DOHH2 (cell line): ENCODE data around the gene TMEM98.

Experiments
- H3F3A ChIP-seq: fragments of 200-600 bp; sonication (generic), shearing (Covaris generic); 2 replicates; pipeline ENCODE4 v1.6.0; 2016; ENCODE audit warnings: antibody characterized with exemption, mild to moderate bottlenecking; ENCODE audit not compliant: control insufficient read depth, insufficient read depth
- H3K27ac ChIP-seq: fragments of 200-600 bp; sonication (generic); 2 replicates; pipeline ENCODE4 v1.5.1; 2014; ENCODE audit warnings: low read depth, mild to moderate bottlenecking, low read length, moderate library complexity
- H3K27me3 ChIP-seq: fragments of 200-600 bp; sonication (generic); 2 replicates; pipeline ENCODE4 v1.6.1; 2014; ENCODE audit warnings: mild to moderate bottlenecking, low read length, mixed read lengths; ENCODE audit not compliant: control insufficient read depth
- H3K36me3 ChIP-seq: fragments of 200-600 bp; sonication (generic); 2 replicates; pipeline ENCODE4 v1.6.1; 2014; ENCODE audit warnings: mild to moderate bottlenecking, low read length, moderate library complexity, mixed read lengths; ENCODE audit not compliant: control insufficient read depth
- H3K4me1 ChIP-seq: fragments of 200-600 bp; sonication (generic); 2 replicates; pipeline ENCODE4 v1.6.1; 2014; ENCODE audit warnings: mild to moderate bottlenecking, low read length, mixed read lengths; ENCODE audit not compliant: control insufficient read depth
- H3K4me2 ChIP-seq: fragments of 200-600 bp; sonication (generic); 2 replicates; pipeline ENCODE4 v1.6.0; 2014; ENCODE audit warnings: mild to moderate bottlenecking, low read length, moderate library complexity
- H3K4me3 ChIP-seq: fragments of 200-600 bp; sonication (generic); 2 replicates; pipeline ENCODE4 v1.5.1; 2014; ENCODE audit warnings: mild to moderate bottlenecking, low read length, mixed read lengths
- H3K79me2 ChIP-seq: fragments of 200-600 bp; sonication (generic); 2 replicates; pipeline ENCODE4 v1.6.1; 2014; ENCODE audit warnings: mild to moderate bottlenecking, low read length, mixed read lengths; ENCODE audit not compliant: control insufficient read depth
- H3K9me2 ChIP-seq: fragments of 200-600 bp; sonication (generic); replicated peaks from 2 replicates; pipeline ENCODE4 v1.6.1; 2014; ENCODE audit warnings: mild to moderate bottlenecking, low read length, mixed read lengths; ENCODE audit not compliant: control insufficient read depth
- H3K9me3 ChIP-seq: fragments of 200-600 bp; sonication (generic); 2 replicates; pipeline ENCODE4 v1.6.1; 2014; ENCODE audit warnings: antibody characterized with exemption, low read length, mixed read lengths; ENCODE audit not compliant: control insufficient read depth, insufficient read depth
- H4K20me1 ChIP-seq: fragments of 200-600 bp; sonication (generic); 2 replicates; pipeline ENCODE4 v1.6.0; 2014; ENCODE audit warnings: low read depth, mild to moderate bottlenecking, antibody characterized with exemption, low read length, moderate library complexity; ENCODE audit not compliant: control insufficient read depth, insufficient read depth
- EZH2phosphoT487 ChIP-seq: fragments of 200-600 bp; sonication (generic); IDR thresholded peaks from 2 replicates; pipeline ENCODE4 v1.6.1; 2017; ENCODE audit warnings: borderline replicate concordance, mild to moderate bottlenecking, antibody characterized with exemption, low read length, moderate library complexity, mixed read lengths
- TF ChIP-seq, protein P1 (sequence below): fragments of 200-600 bp; sonication (generic); IDR thresholded peaks from one replicate; pipeline ENCODE4 v1.5.1; 2014; ENCODE audit warnings: antibody characterized with exemption, mild to moderate bottlenecking, low read depth, low read length; ENCODE audit not compliant: poor library complexity, severe bottlenecking

The TMEM98 gene, protein sequence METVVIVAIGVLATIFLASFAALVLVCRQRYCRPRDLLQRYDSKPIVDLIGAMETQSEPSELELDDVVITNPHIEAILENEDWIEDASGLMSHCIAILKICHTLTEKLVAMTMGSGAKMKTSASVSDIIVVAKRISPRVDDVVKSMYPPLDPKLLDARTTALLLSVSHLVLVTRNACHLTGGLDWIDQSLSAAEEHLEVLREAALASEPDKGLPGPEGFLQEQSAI

DNA sequence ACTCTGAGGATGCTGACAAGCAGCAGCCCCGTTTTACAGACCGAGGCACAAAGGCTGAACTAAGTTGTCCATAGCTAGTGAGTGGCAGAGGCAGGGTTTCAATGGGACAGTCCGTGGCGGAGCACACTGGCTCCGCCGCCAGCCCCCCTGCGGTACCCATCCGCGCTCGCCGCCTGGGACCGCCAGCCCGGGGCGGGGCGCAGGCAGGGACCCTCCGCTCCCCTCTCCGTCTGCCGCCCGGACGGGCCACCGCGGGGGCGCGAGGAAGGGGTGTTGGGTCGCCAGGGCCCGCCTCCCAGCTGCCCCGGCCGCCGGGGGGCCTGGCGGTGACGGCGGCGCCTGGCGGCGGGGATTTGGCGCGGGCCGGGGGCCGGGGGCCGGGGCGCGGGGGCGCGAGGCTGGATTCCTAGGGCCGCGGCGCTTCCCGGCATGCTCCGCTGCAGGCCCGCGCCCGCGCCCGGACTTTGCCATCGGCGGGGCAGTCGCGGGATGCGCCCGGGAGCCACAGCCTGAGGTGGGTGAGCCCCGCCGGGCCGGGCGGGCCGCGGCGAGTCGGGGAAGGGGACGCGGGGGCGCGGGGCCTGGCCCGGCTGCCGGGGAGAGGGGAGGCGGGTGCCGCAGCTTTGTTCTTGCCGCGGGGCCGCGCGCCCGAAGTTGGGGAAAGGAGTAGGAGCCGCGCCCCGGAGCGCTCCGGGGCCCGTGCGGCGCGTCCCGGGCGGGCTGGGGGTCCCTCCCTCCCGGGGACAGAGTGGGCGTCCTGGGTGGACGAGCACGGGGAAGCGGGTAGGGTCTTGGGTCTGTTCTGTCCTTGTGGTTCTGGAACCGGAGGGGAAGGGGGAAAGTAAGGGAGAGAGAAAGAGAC lies at the start of gene TMEM98:
Gene TMEM98 (plus strand): TSS at position 430 of the 862 bp plus-strand sequence. CDS start 3,376 bp downstream, outside the sequence.
- H3K4me3 ChIP-seq, result no peak within 1 kb of the TSS
- H3K4me2 ChIP-seq, result no peak within 1 kb of the TSS
- TF ChIP-seq, protein P1, sequence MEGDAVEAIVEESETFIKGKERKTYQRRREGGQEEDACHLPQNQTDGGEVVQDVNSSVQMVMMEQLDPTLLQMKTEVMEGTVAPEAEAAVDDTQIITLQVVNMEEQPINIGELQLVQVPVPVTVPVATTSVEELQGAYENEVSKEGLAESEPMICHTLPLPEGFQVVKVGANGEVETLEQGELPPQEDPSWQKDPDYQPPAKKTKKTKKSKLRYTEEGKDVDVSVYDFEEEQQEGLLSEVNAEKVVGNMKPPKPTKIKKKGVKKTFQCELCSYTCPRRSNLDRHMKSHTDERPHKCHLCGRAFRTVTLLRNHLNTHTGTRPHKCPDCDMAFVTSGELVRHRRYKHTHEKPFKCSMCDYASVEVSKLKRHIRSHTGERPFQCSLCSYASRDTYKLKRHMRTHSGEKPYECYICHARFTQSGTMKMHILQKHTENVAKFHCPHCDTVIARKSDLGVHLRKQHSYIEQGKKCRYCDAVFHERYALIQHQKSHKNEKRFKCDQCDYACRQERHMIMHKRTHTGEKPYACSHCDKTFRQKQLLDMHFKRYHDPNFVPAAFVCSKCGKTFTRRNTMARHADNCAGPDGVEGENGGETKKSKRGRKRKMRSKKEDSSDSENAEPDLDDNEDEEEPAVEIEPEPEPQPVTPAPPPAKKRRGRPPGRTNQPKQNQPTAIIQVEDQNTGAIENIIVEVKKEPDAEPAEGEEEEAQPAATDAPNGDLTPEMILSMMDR, result no peak
- TF ChIP-seq EZH2phosphoT487, result no peak
- no peaks in the 10 kb centered on the region for H3K79me2 ChIP-seq
- H3K4me1 ChIP-seq, result no peaks in the 10 kb centered on the region
- peaks cover 25% of the 10 kb centered on the region for H3K27me3 ChIP-seq
- no peaks in the 10 kb centered on the region for H3K9me2 ChIP-seq
- no peak within 1 kb of the TSS for H3K27ac ChIP-seq
- no peaks in the 10 kb centered on the region for H4K20me1 ChIP-seq
- no peaks in the 10 kb centered on the region for H3F3A ChIP-seq
- H3K9me3 ChIP-seq, result no peaks in the 10 kb centered on the region
- H3K36me3 ChIP-seq, result no peaks in the 10 kb centered on the region

DNA sequence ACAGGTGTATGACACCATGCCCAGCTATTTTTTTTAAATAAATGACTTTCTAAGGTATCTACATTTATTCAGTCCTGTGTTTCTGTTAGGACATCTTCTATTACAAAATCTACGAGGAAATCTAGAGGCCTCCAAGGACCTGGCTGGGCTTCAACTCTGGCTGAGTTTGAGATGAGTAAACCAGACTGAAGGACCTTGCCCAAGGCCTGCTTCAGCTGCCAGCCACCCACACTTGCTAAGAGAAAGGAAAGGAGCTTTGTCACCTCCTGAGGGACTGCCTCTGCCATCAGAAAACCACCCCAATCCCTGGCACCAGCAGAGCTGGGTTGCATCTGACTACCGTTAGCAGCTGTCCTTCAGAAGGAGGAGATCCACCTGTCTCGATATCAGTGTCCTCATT lies 49.7 kb upstream of the TMEM98 start:
- H3K27ac ChIP-seq, result no peak overlapping the region
- TF ChIP-seq, protein P1, result no peak
- TF ChIP-seq EZH2phosphoT487, result no peak
- no peak overlapping the region for H3K4me2 ChIP-seq
- H3K27me3 ChIP-seq, result peaks cover 21% of the 10 kb centered on the region
- no peaks in the 10 kb centered on the region for H3F3A ChIP-seq
- H3K4me3 ChIP-seq, result no peak overlapping the region
- H3K9me2 ChIP-seq, result no peaks in the 10 kb centered on the region
- H3K9me3 ChIP-seq, result no peaks in the 10 kb centered on the region
- H3K36me3 ChIP-seq, result no peaks in the 10 kb centered on the region
- no peaks in the 10 kb centered on the region for H4K20me1 ChIP-seq
- H3K4me1 ChIP-seq, result peaks cover 24% of the 10 kb centered on the region
- H3K79me2 ChIP-seq, result no peaks in the 10 kb centered on the region

DNA sequence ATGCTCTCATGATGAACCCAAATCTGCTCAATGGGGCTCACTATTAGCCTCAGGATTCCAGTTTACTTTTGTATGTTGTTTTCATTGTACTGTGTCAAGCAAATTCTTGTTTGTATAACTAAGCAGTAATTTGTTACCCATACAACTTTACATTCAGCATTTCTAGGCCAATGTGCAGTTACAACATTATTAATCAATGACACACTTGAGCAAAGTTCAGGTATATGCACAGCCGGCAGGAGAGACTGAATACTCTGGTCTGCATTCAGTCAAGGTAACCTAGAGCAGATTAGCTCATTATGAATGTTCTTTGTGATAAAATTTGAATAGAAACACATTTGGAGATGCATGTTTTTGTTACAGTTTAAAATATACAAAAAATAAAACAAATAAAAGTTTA lies 48.8 kb upstream of the TMEM98 start:
- Histone ChIP-seq H4K20me1 (no peaks in the 10 kb centered on the region), H3K4me3 (no peak overlapping the region), H3K27ac (no peak overlapping the region), H3K4me1 (peaks cover 24% of the 10 kb centered on the region), H3K4me2 (no peak overlapping the region), H3K9me2 (no peaks in the 10 kb centered on the region), H3K27me3 (peaks cover 20% of the 10 kb centered on the region), H3K36me3 (no peaks in the 10 kb centered on the region), H3F3A (no peaks in the 10 kb centered on the region), H3K79me2 (no peaks in the 10 kb centered on the region), H3K9me3 (no peaks in the 10 kb centered on the region)
- TF ChIP-seq EZH2phosphoT487, result no peak
- TF ChIP-seq, protein P1, result no peak
